Activated naive CD8-positive, alpha-beta T cell treated with anti-CD3 and anti-CD28 coated beads, Interleukin-2, amount 10 ng/mL, durations not matched to agents 7 days and 5 days (primary cell): ENCODE measurements around the gene INAFM1. TPM values are rescaled to one million over a fixed set of nuclear protein-coding genes. Genes with fewer than 3 reads are reported as not detected.

Experiments used
- ATAC-seq: fragments of 150-1000 bp; cut with Tn5 transposase; one replicate; pipeline ENCODE4 v1.10.0; 2021; ENCODE audit warnings: low read depth, moderate library complexity
- POLR2A ChIA-PET: fragments of 350-600 bp; sonication (Branson Sonifier 250); formaldehyde crosslinking; loops from one replicate; lab custom pipeline; 2021; ENCODE audit warnings: antibody characterized with exemption; lab: Charles Lee
- DNase-seq: peaks from one replicate; pipeline ENCODE4 v3.0.0; 2021
- H3K27ac Mint-ChIP-seq: one replicate; pipeline ENCODE4 v1.8.0; 2022; ENCODE audit warnings: mild to moderate bottlenecking, mixed read lengths
- H3K27me3 Mint-ChIP-seq: one replicate; pipeline ENCODE4 v1.8.0; 2022; ENCODE audit warnings: mild to moderate bottlenecking, moderate library complexity, mixed read lengths
- H3K36me3 Mint-ChIP-seq: one replicate; pipeline ENCODE4 v1.8.0; 2021; ENCODE audit warnings: mild to moderate bottlenecking, mixed read lengths
- H3K4me1 Mint-ChIP-seq: one replicate; pipeline ENCODE4 v1.8.0; 2021; ENCODE audit warnings: mixed read lengths
- H3K4me3 Mint-ChIP-seq: one replicate; pipeline ENCODE4 v1.8.0; 2022; ENCODE audit warnings: mild to moderate bottlenecking, moderate library complexity, mixed read lengths
- H3K9me3 Mint-ChIP-seq: one replicate; pipeline ENCODE4 v1.8.0; 2021; ENCODE audit warnings: mixed read lengths
- total RNA-seq, 2 experiments: library from RNA; stranded (reverse); gene quantifications; one replicate each; pipeline ENCODE4 v1.2.3, GENCODE V29; 2021

INAFM1 gene
- total RNA-seq, 2 experiments from 2014 or later, result 14.2 to 15.4 TPM

DNA sequence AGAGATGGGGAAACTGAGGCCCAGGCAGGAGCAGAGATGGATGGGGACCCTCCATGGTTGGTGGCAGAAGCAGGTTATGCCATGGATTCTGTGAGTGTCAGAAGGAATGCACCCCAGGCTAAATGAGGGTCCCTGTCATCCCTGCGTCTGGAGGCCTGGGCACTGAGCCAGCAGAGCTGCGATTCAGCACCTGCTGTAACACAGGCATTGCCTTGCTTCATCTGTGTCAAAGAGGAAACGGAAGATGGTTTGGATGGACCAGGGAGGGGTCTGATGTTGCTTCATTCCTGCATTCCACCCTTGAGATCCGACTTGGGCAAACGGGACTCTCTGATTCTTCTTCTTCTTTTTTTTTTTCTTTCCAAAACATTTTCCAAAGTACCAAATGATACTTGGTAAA lies 36.1 kb downstream of the INAFM1 start:
- no peak overlapping the region for H3K27ac Mint-ChIP-seq
- no peaks in the 10 kb centered on the region for H3K9me3 Mint-ChIP-seq
- no peak overlapping the region for H3K4me3 Mint-ChIP-seq
- H3K36me3 Mint-ChIP-seq, result no peaks in the 10 kb centered on the region
- ATAC-seq (no peak), DNase-seq (no peak)
- POLR2A ChIA-PET, result no interaction called here
- no peaks in the 10 kb centered on the region for H3K4me1 Mint-ChIP-seq
- H3K27me3 Mint-ChIP-seq, result peaks cover 21% of the 10 kb centered on the region

DNA sequence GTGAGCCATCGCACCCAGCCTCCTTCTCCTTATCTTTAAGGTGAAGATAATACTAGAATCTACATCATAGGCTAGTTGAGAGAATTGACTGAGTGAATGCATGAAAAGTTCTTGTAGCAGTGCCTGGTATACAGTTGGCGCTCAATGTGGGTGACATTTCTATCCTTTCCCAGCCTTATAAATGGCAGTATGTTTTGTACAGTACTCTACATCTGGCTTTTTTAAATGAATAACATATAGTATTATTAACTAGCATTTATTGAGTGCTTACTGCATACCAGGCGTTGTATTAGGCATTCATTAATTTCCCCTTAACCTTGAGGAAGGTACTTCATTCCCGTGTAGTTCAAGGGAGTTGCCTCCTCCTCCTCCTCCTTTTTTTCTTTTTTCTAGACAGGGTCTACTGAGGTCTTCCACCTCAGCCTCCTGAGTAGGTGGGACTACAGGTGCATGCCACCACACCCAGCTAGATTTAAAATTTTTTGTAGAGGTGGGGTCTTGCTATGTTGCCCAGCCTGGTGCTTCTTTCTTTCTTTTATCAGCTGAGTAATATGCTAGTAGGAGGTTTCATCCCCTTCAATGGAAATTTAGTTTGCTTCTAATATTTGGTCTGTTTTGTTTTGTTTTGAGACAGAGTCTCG lies 37.8 kb downstream of the INAFM1 start:
- no peak overlapping the region for H3K4me3 Mint-ChIP-seq
- no peak for ATAC-seq
- no peak overlapping the region for H3K27ac Mint-ChIP-seq
- POLR2A ChIA-PET, result no interaction called here
- no peak for DNase-seq
- no peaks in the 10 kb centered on the region for H3K9me3 Mint-ChIP-seq
- no peaks in the 10 kb centered on the region for H3K36me3 Mint-ChIP-seq
- peaks cover 9% of the 10 kb centered on the region for H3K27me3 Mint-ChIP-seq
- no peaks in the 10 kb centered on the region for H3K4me1 Mint-ChIP-seq

GRCh38 chr19:47313754-47314295 lies 39.1 kb downstream of the INAFM1 start:
- POLR2A ChIA-PET, result no interaction called here
- Mint-ChIP-seq H3K27me3 (peaks cover 9% of the 10 kb centered on the region), H3K9me3 (no peaks in the 10 kb centered on the region), H3K27ac (no peak overlapping the region), H3K4me1 (no peaks in the 10 kb centered on the region), H3K4me3 (no peak overlapping the region), H3K36me3 (no peaks in the 10 kb centered on the region)
- DNase-seq (no peak), ATAC-seq (no peak)

GRCh38 chr19:47315125-47315821 lies 40.6 kb downstream of the INAFM1 start:
- Mint-ChIP-seq H3K27ac (no peak overlapping the region), H3K4me1 (no peaks in the 10 kb centered on the region), H3K4me3 (no peak overlapping the region), H3K9me3 (no peaks in the 10 kb centered on the region), H3K36me3 (no peaks in the 10 kb centered on the region), H3K27me3 (peaks cover 3% of the 10 kb centered on the region)
- no peak for DNase-seq
- ATAC-seq, result no peak
- POLR2A ChIA-PET, result no interaction called here

DNA sequence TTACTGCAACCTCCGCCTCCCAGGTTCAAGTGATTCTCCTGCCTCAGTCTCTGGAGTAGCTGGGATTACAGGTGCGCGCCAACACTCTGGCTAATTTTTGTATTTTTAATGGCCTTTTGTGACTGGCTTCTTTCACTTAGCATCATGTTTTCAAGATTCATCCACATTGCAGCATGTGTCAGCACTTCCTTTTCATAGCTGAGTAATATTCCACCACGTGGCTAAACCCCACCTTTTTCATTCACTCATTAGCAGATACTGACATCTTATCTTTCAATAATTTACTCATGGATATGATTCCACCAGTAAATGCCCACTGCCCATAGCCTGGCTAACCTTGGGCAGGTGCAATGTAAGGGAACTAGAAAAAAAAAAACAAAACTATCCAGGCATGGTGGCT lies 41.8 kb downstream of the INAFM1 start:
- POLR2A ChIA-PET, result interaction anchor here (0.7 kb wide), 1 partner anchor 241 kb away, joined by 3 read pairs; no protein-coding TSS in a partner anchor
- Mint-ChIP-seq H3K27ac (no peak overlapping the region), H3K36me3 (no peaks in the 10 kb centered on the region), H3K4me3 (no peak overlapping the region), H3K9me3 (no peaks in the 10 kb centered on the region), H3K4me1 (no peaks in the 10 kb centered on the region), H3K27me3 (peaks cover 3% of the 10 kb centered on the region)
- no peak for ATAC-seq
- no peak for DNase-seq

DNA sequence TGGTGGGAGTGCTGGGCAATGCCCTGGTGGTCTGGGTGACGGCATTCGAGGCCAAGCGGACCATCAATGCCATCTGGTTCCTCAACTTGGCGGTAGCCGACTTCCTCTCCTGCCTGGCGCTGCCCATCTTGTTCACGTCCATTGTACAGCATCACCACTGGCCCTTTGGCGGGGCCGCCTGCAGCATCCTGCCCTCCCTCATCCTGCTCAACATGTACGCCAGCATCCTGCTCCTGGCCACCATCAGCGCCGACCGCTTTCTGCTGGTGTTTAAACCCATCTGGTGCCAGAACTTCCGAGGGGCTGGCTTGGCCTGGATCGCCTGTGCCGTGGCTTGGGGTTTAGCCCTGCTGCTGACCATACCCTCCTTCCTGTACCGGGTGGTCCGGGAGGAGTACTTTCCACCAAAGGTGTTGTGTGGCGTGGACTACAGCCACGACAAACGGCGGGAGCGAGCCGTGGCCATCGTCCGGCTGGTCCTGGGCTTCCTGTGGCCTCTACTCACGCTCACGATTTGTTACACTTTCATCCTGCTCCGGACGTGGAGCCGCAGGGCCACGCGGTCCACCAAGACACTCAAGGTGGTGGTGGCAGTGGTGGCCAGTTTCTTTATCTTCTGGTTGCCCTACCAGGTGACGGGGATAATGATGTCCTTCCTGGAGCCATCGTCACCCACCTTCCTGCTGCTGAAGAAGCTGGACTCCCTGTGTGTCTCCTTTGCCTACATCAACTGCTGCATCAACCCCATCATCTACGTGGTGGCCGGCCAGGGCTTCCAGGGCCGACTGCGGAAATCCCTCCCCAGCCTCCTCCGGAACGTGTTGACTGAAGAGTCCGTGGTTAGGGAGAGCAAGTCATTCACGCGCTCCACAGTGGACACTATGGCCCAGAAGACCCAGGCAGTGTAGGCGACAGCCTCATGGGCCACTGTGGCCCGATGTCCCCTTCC lies 45.5 kb downstream of the INAFM1 start:
- no peaks in the 10 kb centered on the region for H3K36me3 Mint-ChIP-seq
- peaks cover 3% of the 10 kb centered on the region for H3K4me1 Mint-ChIP-seq
- POLR2A ChIA-PET, result no interaction called here
- no peak overlapping the region for H3K27ac Mint-ChIP-seq
- ATAC-seq, result no peak
- no peaks in the 10 kb centered on the region for H3K9me3 Mint-ChIP-seq
- H3K27me3 Mint-ChIP-seq, result peaks cover 11% of the 10 kb centered on the region
- no peak for DNase-seq
- no peak overlapping the region for H3K4me3 Mint-ChIP-seq

DNA sequence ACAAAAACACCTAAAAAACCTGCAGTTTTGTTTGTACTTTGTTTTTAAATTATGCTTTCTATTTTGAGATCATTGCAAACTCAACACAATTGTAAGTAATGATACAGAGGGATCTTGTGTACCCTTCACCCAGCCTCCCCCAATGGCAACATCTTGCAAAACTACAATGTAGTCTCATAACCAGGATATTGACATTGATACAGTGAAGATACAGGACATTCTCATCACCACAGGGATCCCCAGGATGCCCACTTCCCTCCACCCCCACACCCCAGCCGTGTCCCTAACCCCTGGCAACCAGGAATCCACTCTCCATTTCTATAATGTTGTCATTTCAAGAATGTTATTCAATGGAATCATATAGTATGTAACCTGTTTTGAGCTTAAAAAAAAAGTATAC lies 46.9 kb downstream of the INAFM1 start:
- H3K27ac Mint-ChIP-seq, result no peak overlapping the region
- H3K27me3 Mint-ChIP-seq, result peaks cover 11% of the 10 kb centered on the region
- no peak for ATAC-seq
- no peak overlapping the region for H3K4me3 Mint-ChIP-seq
- no peak for DNase-seq
- H3K36me3 Mint-ChIP-seq, result no peaks in the 10 kb centered on the region
- H3K9me3 Mint-ChIP-seq, result no peaks in the 10 kb centered on the region
- POLR2A ChIA-PET, result no interaction called here
- peaks cover 3% of the 10 kb centered on the region for H3K4me1 Mint-ChIP-seq

- no peaks in the 10 kb centered on the region for H3K9me3 Mint-ChIP-seq
- H3K4me1 Mint-ChIP-seq, result peaks cover 3% of the 10 kb centered on the region
- POLR2A ChIA-PET, result no interaction called here
- H3K27ac Mint-ChIP-seq, result no peak overlapping the region
- DNase-seq (no peak), ATAC-seq (no peak)
- H3K4me3 Mint-ChIP-seq, result no peak overlapping the region
- no peaks in the 10 kb centered on the region for H3K36me3 Mint-ChIP-seq
- peaks cover 11% of the 10 kb centered on the region for H3K27me3 Mint-ChIP-seq
Measured at GRCh38 chr19:47322058-47322457, 47.4 kb downstream of the INAFM1 start.

- no peaks in the 10 kb centered on the region for H3K9me3 Mint-ChIP-seq
- H3K36me3 Mint-ChIP-seq, result no peaks in the 10 kb centered on the region
- POLR2A ChIA-PET, result interaction anchor here (0.9 kb wide), 1 partner anchor 11 kb away, joined by 3 read pairs; no protein-coding TSS in a partner anchor
- DNase-seq (no peak), ATAC-seq (no peak)
- H3K4me3 Mint-ChIP-seq, result no peak overlapping the region
- H3K4me1 Mint-ChIP-seq, result peaks cover 3% of the 10 kb centered on the region
- peaks cover 11% of the 10 kb centered on the region for H3K27me3 Mint-ChIP-seq
- no peak overlapping the region for H3K27ac Mint-ChIP-seq
Measured at GRCh38 chr19:47323409-47323808, 48.7 kb downstream of the INAFM1 start.

GRCh38 chr19:47323872-47324271 lies 49.2 kb downstream of the INAFM1 start:
- no peaks in the 10 kb centered on the region for H3K9me3 Mint-ChIP-seq
- no peaks in the 10 kb centered on the region for H3K36me3 Mint-ChIP-seq
- POLR2A ChIA-PET, result no interaction called here
- H3K27ac Mint-ChIP-seq, result no peak overlapping the region
- no peak for DNase-seq
- H3K4me3 Mint-ChIP-seq, result no peak overlapping the region
- peaks cover 11% of the 10 kb centered on the region for H3K27me3 Mint-ChIP-seq
- no peak for ATAC-seq
- H3K4me1 Mint-ChIP-seq, result peaks cover 3% of the 10 kb centered on the region

DNA sequence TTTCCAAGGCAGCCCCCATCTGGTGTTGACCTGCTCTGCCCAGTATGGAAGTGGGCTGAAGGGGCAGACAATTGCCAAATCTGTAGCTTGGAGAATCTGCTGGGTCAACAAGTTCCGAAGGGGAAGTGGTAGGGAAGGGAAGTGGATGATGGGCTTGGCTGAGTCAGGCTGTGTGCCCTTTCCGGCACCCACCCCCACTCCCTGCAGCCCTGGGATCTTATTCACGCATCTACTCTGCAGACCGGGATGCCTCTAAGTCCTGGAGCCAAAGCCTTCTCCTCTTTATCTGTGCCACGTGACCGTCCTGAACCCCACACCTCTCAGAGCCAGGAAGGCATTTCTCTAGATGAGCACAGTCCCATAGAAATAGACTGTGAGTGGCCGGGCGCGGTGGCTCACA lies 49.8 kb downstream of the INAFM1 start:
- Mint-ChIP-seq H3K4me3 (no peak overlapping the region), H3K9me3 (no peaks in the 10 kb centered on the region), H3K27ac (no peak overlapping the region), H3K4me1 (peaks cover 3% of the 10 kb centered on the region), H3K27me3 (peaks cover 11% of the 10 kb centered on the region), H3K36me3 (no peaks in the 10 kb centered on the region)
- POLR2A ChIA-PET, result no interaction called here
- DNase-seq (no peak), ATAC-seq (no peak)
